HEK293T (cell line): ENCODE measurements around the gene ZNF821.

ENCODE experiments used
- BHLHE40 ChIP-seq: fragments of 450-650 bp; IDR thresholded peaks from 2 replicates; pipeline ENCODE4 v1.6.1; 2016; ENCODE audit warnings: mild to moderate bottlenecking, moderate library complexity, borderline replicate concordance
- SP1 ChIP-seq: fragments of 450-650 bp; IDR thresholded peaks from 2 replicates; pipeline ENCODE4 v1.6.1; 2017

- TF ChIP-seq SP1 (no peak), BHLHE40 (no peak)
Measured at GRCh38 chr16:71880176-71880575, 3.8 kb downstream of the ZNF821 start.
